ENCODE data around the gene TRPM5. TPM values are rescaled to one million over a fixed set of nuclear protein-coding genes. Genes with fewer than 3 reads are reported as not detected.

TRPM5 gene
- total RNA-seq, 1 donor from 2014 or later = not detected

DNA sequence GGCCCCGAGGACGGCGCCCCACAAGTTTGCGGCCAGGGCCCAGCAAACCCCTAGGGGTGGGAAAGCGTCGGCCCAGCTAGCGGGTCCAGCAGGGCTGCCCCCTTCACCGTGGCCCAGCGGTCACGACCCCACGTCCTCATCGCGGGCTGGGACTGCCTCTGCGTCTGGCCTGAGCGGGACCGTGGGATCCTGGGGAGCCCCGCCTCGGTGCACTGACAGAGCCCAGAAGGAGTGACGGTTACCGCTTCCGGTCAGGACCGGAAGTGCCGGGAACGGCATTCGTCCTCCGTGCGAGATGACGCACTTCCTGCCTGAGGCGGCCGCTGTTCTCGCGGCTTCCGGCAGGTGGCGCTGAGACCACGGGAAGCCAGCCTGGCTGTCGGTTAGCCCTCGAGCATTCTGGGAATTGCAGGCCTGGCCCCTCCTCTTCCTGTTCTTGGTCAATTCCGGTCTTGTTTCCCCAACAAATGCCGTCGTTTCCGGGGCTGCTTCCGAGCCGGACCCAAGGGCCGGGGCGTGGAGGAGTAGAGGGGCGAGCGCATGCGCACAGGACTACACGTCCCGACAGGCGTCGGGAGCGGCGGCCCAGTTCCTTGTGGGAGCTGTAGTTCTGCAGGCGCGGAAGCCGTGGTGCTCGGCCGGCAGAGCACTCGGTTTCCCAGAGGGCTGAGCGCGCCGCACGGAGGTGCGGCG is 44.1 kb downstream of the TRPM5 start, which contains the start of gene TSSC4:
TSS of gene TSSC4 (plus strand) at position 682 of the 693 bp plus-strand sequence. CDS start 1,884 bp downstream, outside the sequence.
- peaks cover 23% of the 10 kb centered on the region for H3K4me1 Mint-ChIP-seq (ENCODE audit: low read depth)
- H3K4me3 Mint-ChIP-seq (ENCODE audit: unreplicated experiment) = peak within 1 kb of the TSS; percentile 86
- no peaks in the 10 kb centered on the region for H3K9me3 Mint-ChIP-seq (ENCODE audit: low read depth)
- peak within 1 kb of the TSS; percentile 93 for H3K27ac Mint-ChIP-seq (ENCODE audit: unreplicated experiment)
- DNase-seq (ENCODE audit: low spot score) = peak; percentile 100
- H3K36me3 Mint-ChIP-seq (ENCODE audit: low read depth) = peaks cover 8% of the 10 kb centered on the region
- peak; percentile 94 for TF ChIP-seq CTCF (IDR thresholded peaks at IDR 0.05)
- no peaks in the 10 kb centered on the region for H3K27me3 Mint-ChIP-seq (ENCODE audit: low read depth)

DNA sequence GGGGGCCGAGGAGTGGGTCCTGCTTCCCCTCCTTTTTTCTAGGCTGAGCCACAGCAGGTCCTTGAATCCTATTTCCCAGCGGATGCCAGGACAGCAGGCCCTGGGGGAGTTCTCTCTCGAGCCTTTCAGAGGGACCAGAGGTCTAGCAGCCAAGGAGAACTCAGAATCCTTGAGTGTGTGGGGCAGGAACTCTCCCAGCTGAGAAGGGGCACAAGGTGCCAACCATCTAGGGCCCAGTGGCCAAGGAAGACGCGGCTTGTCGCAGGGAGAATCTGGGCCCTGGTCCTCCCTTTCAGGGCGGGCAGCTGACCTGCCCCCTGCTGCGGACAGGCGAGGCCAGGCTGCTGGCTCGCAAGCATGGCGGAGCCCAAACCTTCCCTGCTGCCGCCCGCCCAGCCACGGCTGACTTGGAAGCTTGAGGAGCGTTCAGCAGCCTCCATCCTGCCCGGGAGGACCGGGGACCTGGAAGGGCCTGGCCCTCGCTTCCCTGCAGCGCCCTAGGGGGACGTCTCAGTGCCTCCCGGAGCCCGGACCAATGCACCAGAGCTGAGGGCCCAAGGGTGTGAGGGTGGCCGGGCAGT is 44.7 kb downstream of the TRPM5 start:
- H3K27ac Mint-ChIP-seq (ENCODE audit: unreplicated experiment) = peak overlapping the region; percentile 93
- peak overlapping the region; percentile 86 for H3K4me3 Mint-ChIP-seq (ENCODE audit: unreplicated experiment)
- peaks cover 23% of the 10 kb centered on the region for H3K4me1 Mint-ChIP-seq (ENCODE audit: low read depth)
- H3K36me3 Mint-ChIP-seq (ENCODE audit: low read depth) = peaks cover 8% of the 10 kb centered on the region
- H3K9me3 Mint-ChIP-seq (ENCODE audit: low read depth) = no peaks in the 10 kb centered on the region
- DNase-seq (ENCODE audit: low spot score) = no peak
- no peak for TF ChIP-seq CTCF (IDR thresholded peaks at IDR 0.05)
- H3K27me3 Mint-ChIP-seq (ENCODE audit: low read depth) = no peaks in the 10 kb centered on the region

GRCh38 chr11:2398664-2399355 is 45.5 kb downstream of the TRPM5 start:
- Mint-ChIP-seq H3K27me3 (ENCODE audit: low read depth) (no peaks in the 10 kb centered on the region), H3K36me3 (ENCODE audit: low read depth) (peaks cover 8% of the 10 kb centered on the region), H3K9me3 (ENCODE audit: low read depth) (no peaks in the 10 kb centered on the region), H3K4me3 (ENCODE audit: unreplicated experiment) (peak overlapping the region; percentile 86), H3K4me1 (ENCODE audit: low read depth) (peaks cover 23% of the 10 kb centered on the region), H3K27ac (ENCODE audit: unreplicated experiment) (peak overlapping the region; percentile 93)
- TF ChIP-seq CTCF (IDR thresholded peaks at IDR 0.05) = peak; percentile 18
- DNase-seq (ENCODE audit: low spot score) = no peak

DNA sequence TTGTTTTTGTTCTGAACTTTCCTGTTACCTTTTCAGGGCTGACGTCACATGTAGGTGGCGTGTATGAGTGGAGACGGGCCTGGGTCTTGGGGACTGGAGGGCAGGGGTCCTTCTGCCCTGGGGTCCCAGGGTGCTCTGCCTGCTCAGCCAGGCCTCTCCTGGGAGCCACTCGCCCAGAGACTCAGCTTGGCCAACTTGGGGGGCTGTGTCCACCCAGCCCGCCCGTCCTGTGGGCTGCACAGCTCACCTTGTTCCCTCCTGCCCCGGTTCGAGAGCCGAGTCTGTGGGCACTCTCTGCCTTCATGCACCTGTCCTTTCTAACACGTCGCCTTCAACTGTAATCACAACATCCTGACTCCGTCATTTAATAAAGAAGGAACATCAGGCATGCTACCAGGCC is 47.3 kb downstream of the TRPM5 start:
- DNase-seq (ENCODE audit: low spot score) = no peak
- peak overlapping the region; percentile 51 for H3K27ac Mint-ChIP-seq (ENCODE audit: unreplicated experiment)
- no peaks in the 10 kb centered on the region for H3K27me3 Mint-ChIP-seq (ENCODE audit: low read depth)
- TF ChIP-seq CTCF (IDR thresholded peaks at IDR 0.05) = no peak
- no peak overlapping the region for H3K4me3 Mint-ChIP-seq (ENCODE audit: unreplicated experiment)
- no peaks in the 10 kb centered on the region for H3K9me3 Mint-ChIP-seq (ENCODE audit: low read depth)
- H3K4me1 Mint-ChIP-seq (ENCODE audit: low read depth) = peaks cover 16% of the 10 kb centered on the region
- H3K36me3 Mint-ChIP-seq (ENCODE audit: low read depth) = peaks cover 8% of the 10 kb centered on the region

- Mint-ChIP-seq H3K36me3 (ENCODE audit: low read depth) (peaks cover 8% of the 10 kb centered on the region), H3K27me3 (ENCODE audit: low read depth) (no peaks in the 10 kb centered on the region), H3K4me1 (ENCODE audit: low read depth) (peaks cover 11% of the 10 kb centered on the region), H3K9me3 (ENCODE audit: low read depth) (no peaks in the 10 kb centered on the region), H3K27ac (ENCODE audit: unreplicated experiment) (no peak overlapping the region), H3K4me3 (ENCODE audit: unreplicated experiment) (no peak overlapping the region)
- DNase-seq (ENCODE audit: low spot score) = no peak
- no peak for TF ChIP-seq CTCF (IDR thresholded peaks at IDR 0.05)
These were observed 47.8 kb downstream of the TRPM5 start for GRCh38 chr11:2396471-2396870.

All from chondrocyte (in vitro differentiated cells).